GM23338 (cell line): ENCODE data around the gene UPF2.

Experiments
- CREB1 ChIP-seq: fragments of 250-450 bp; sonication (Bioruptor Pico); IDR thresholded peaks from 2 replicates; pipeline ENCODE4 v1.5.0; 2020; ENCODE audit warnings: low read depth, mild to moderate bottlenecking, moderate library complexity
- EZH2phosphoT487 ChIP-seq: fragments of 200-600 bp; sonication (generic); IDR thresholded peaks from one replicate; pipeline ENCODE4 v1.8.1; 2018; ENCODE audit warnings: antibody characterized with exemption; ENCODE audit not compliant: unreplicated experiment
- POLR2AphosphoS5 ChIP-seq: IDR thresholded peaks from 2 replicates; pipeline ENCODE4 v1.6.1; 2016; ENCODE audit warnings: antibody characterized with exemption, low read depth
- TF ChIP-seq, protein P1 (sequence below), 2 experiments: fragments of 200-600 bp in 1 of 2; sonication (generic) in 1 of 2; conservative IDR thresholded peaks; 2 replicates each; pipeline versions ENCODE4 v1.5.1 to v1.6.1; 2016 to 2017; ENCODE audit warnings: antibody characterized with exemption in 2 of 2, low read depth in 2 of 2, mild to moderate bottlenecking in 2 of 2, moderate library complexity in 1 of 2
- TF ChIP-seq, protein P2 (sequence below): IDR thresholded peaks from one replicate; pipeline ENCODE4 v1.6.1; 2018; ENCODE audit warnings: antibody characterized with exemption; ENCODE audit not compliant: unreplicated experiment
- TF ChIP-seq, protein P3 (sequence below): IDR thresholded peaks from 2 replicates; pipeline ENCODE4 v1.6.1; 2016; ENCODE audit warnings: antibody characterized with exemption

DNA sequence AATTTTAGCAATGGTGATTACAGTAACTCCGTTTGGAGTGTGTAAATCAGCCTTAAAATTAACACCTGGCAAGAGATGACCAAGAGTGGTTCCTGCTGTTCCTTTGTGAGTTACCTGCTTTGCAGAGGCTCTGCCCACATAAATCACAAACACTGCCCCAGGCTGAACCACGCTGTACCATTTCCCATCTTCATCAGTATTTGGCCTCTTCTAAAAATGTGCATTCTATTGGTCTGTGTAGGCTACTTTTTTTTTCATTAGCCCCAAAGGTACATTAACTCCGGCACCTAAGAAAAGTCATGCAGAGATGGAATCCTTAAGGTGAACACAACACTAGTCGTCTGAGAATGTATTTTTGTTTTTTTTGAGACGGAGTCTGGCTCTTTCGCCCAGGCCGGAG is 123.3 kb downstream of the UPF2 start:
- no peak for TF ChIP-seq POLR2AphosphoS5
- TF ChIP-seq, protein P1, sequence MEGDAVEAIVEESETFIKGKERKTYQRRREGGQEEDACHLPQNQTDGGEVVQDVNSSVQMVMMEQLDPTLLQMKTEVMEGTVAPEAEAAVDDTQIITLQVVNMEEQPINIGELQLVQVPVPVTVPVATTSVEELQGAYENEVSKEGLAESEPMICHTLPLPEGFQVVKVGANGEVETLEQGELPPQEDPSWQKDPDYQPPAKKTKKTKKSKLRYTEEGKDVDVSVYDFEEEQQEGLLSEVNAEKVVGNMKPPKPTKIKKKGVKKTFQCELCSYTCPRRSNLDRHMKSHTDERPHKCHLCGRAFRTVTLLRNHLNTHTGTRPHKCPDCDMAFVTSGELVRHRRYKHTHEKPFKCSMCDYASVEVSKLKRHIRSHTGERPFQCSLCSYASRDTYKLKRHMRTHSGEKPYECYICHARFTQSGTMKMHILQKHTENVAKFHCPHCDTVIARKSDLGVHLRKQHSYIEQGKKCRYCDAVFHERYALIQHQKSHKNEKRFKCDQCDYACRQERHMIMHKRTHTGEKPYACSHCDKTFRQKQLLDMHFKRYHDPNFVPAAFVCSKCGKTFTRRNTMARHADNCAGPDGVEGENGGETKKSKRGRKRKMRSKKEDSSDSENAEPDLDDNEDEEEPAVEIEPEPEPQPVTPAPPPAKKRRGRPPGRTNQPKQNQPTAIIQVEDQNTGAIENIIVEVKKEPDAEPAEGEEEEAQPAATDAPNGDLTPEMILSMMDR (conservative IDR thresholded peaks at IDR 0.05; ENCODE audit: low read depth in 2 of 2): no peak
- no peak for TF ChIP-seq CREB1 (CRISPR knock-in tag)
- TF ChIP-seq EZH2phosphoT487: no peak
- TF ChIP-seq, protein P2, sequence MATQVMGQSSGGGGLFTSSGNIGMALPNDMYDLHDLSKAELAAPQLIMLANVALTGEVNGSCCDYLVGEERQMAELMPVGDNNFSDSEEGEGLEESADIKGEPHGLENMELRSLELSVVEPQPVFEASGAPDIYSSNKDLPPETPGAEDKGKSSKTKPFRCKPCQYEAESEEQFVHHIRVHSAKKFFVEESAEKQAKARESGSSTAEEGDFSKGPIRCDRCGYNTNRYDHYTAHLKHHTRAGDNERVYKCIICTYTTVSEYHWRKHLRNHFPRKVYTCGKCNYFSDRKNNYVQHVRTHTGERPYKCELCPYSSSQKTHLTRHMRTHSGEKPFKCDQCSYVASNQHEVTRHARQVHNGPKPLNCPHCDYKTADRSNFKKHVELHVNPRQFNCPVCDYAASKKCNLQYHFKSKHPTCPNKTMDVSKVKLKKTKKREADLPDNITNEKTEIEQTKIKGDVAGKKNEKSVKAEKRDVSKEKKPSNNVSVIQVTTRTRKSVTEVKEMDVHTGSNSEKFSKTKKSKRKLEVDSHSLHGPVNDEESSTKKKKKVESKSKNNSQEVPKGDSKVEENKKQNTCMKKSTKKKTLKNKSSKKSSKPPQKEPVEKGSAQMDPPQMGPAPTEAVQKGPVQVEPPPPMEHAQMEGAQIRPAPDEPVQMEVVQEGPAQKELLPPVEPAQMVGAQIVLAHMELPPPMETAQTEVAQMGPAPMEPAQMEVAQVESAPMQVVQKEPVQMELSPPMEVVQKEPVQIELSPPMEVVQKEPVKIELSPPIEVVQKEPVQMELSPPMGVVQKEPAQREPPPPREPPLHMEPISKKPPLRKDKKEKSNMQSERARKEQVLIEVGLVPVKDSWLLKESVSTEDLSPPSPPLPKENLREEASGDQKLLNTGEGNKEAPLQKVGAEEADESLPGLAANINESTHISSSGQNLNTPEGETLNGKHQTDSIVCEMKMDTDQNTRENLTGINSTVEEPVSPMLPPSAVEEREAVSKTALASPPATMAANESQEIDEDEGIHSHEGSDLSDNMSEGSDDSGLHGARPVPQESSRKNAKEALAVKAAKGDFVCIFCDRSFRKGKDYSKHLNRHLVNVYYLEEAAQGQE: no peak
- TF ChIP-seq, protein P3, sequence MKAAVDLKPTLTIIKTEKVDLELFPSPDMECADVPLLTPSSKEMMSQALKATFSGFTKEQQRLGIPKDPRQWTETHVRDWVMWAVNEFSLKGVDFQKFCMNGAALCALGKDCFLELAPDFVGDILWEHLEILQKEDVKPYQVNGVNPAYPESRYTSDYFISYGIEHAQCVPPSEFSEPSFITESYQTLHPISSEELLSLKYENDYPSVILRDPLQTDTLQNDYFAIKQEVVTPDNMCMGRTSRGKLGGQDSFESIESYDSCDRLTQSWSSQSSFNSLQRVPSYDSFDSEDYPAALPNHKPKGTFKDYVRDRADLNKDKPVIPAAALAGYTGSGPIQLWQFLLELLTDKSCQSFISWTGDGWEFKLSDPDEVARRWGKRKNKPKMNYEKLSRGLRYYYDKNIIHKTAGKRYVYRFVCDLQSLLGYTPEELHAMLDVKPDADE: no peak
